Bronchial epithelial cell (primary cell): ENCODE results near the gene COL26A1. TPM values are rescaled to one million over a fixed set of nuclear protein-coding genes. Genes with fewer than 3 reads are reported as not detected.

Source experiments
- DNase-seq: peaks from one replicate; pipeline ENCODE4 v3.0.0-alpha.2; 2010; ENCODE audit warnings: low read depth
- FAIRE-seq: peaks from 2 replicates; lab custom pipeline; 2011; peaks lifted over from hg19 to GRCh38; lab: Jason Lieb, UNC
- H3K27me3 ChIP-seq: 2 replicates; pipeline ENCODE4 v1.5.1; 2011; ENCODE audit warnings: low read length; ENCODE audit not compliant: control insufficient read depth, insufficient read depth
- H3K36me3 ChIP-seq: 2 replicates; pipeline ENCODE4 v1.5.1; 2011; ENCODE audit warnings: low read length; ENCODE audit not compliant: control insufficient read depth, insufficient read depth
- H3K4me3 ChIP-seq: 2 replicates; pipeline ENCODE4 v1.5.1; 2011; ENCODE audit warnings: mild to moderate bottlenecking, low read depth, low read length, control low read depth
- CTCF ChIP-seq: IDR thresholded peaks from 2 replicates; pipeline ENCODE4 v1.5.1; 2011; ENCODE audit warnings: mild to moderate bottlenecking, moderate library complexity, low read length, control low read depth, inconsistent platforms; ENCODE audit not compliant: insufficient read depth, severe bottlenecking
- total RNA-seq: library from RNA; depleted of rRNA; stranded (reverse); fragments of >200 nt; gene quantifications from 2 replicates; pipeline ENCODE4 v1.2.1, GENCODE V29; 2014

COL26A1 gene
- total RNA-seq, 1 donor from 2014 or later = not detected

- Histone ChIP-seq H3K4me3 (no peak overlapping the region), H3K27me3 (no peaks in the 10 kb centered on the region), H3K36me3 (no peaks in the 10 kb centered on the region)
- FAIRE-seq (no peak), DNase-seq (no peak)
- no peak for TF ChIP-seq CTCF
Measured at GRCh38 chr7:101386177-101386557, 23.5 kb downstream of the COL26A1 start.

- TF ChIP-seq CTCF = no peak
- Histone ChIP-seq H3K36me3 (no peaks in the 10 kb centered on the region), H3K27me3 (no peaks in the 10 kb centered on the region), H3K4me3 (no peak overlapping the region)
- DNase-seq = no peak
- FAIRE-seq = no peak
Measured at GRCh38 chr7:101386558-101387231, 24.0 kb downstream of the COL26A1 start.

- no peak for FAIRE-seq
- Histone ChIP-seq H3K4me3 (no peak overlapping the region), H3K36me3 (no peaks in the 10 kb centered on the region), H3K27me3 (no peaks in the 10 kb centered on the region)
- no peak for TF ChIP-seq CTCF
- DNase-seq = no peak
Measured at GRCh38 chr7:101390901-101391301, 28.2 kb downstream of the COL26A1 start.

- no peaks in the 10 kb centered on the region for H3K27me3 ChIP-seq
- H3K36me3 ChIP-seq = no peaks in the 10 kb centered on the region
- no peak overlapping the region for H3K4me3 ChIP-seq
- DNase-seq (no peak), FAIRE-seq (no peak)
- no peak for TF ChIP-seq CTCF
Measured at GRCh38 chr7:101391991-101392390, 29.3 kb downstream of the COL26A1 start.

- Histone ChIP-seq H3K27me3 (no peaks in the 10 kb centered on the region), H3K36me3 (no peaks in the 10 kb centered on the region), H3K4me3 (no peak overlapping the region)
- DNase-seq (no peak), FAIRE-seq (no peak)
- no peak for TF ChIP-seq CTCF
Measured at GRCh38 chr7:101393865-101394264, 31.2 kb downstream of the COL26A1 start.

GRCh38 chr7:101395376-101395775 is 32.7 kb downstream of the COL26A1 start:
- H3K27me3 ChIP-seq = no peaks in the 10 kb centered on the region
- FAIRE-seq (no peak), DNase-seq (no peak)
- H3K4me3 ChIP-seq = no peak overlapping the region
- H3K36me3 ChIP-seq = no peaks in the 10 kb centered on the region
- TF ChIP-seq CTCF = no peak
